Activated CD4-positive, alpha-beta memory T cell treated with anti-CD3 and anti-CD28 coated beads for 36 hours (primary cell): Measurements from ENCODE around the gene SPNS3. TPM values are rescaled to one million over a fixed set of nuclear protein-coding genes. Genes with fewer than 3 reads are reported as not detected.

Experiments
- CTCF ChIA-PET: fragments of 350-600 bp; sonication (Branson Sonifier 250); formaldehyde crosslinking; loops from one replicate; lab custom pipeline; 2021; ENCODE audit warnings: antibody characterized with exemption, inconsistent platforms; lab: Charles Lee
- POLR2A ChIA-PET: fragments of 350-600 bp; sonication (Branson Sonifier 250); formaldehyde crosslinking; loops from one replicate; lab custom pipeline; 2021; ENCODE audit warnings: antibody characterized with exemption; lab: Charles Lee
- DNase-seq: peaks from one replicate; pipeline ENCODE4 v3.0.0-alpha.2; 2020
- H3K27ac Mint-ChIP-seq: one replicate; pipeline ENCODE4 v1.8.0; 2021; ENCODE audit warnings: mixed read lengths
- H3K27me3 Mint-ChIP-seq: one replicate; pipeline ENCODE4 v1.8.0; 2021; ENCODE audit warnings: mixed read lengths
- H3K36me3 Mint-ChIP-seq: one replicate; pipeline ENCODE4 v1.8.0; 2021; ENCODE audit warnings: mixed read lengths
- H3K4me1 Mint-ChIP-seq: one replicate; pipeline ENCODE4 v1.8.0; 2021; ENCODE audit warnings: low read depth, mixed read lengths
- H3K4me3 Mint-ChIP-seq: one replicate; pipeline ENCODE4 v1.8.0; 2021; ENCODE audit warnings: mild to moderate bottlenecking, mixed read lengths
- H3K9me3 Mint-ChIP-seq: one replicate; pipeline ENCODE4 v1.8.0; 2021; ENCODE audit warnings: mixed read lengths
- intact Hi-C: fragments of 100-400 bp; cut with micrococcal nuclease; formaldehyde crosslinking; loops from one replicate; pipeline ENCODE4 v1.15.1; 2023
- total RNA-seq, 2 experiments: library from RNA; stranded (reverse); gene quantifications; one replicate each; pipeline ENCODE4 v1.2.3, GENCODE V29; 2021

SPNS3 gene
- total RNA-seq, 2 experiments from 2014 or later, result 6.6 to 6.7 TPM

DNA sequence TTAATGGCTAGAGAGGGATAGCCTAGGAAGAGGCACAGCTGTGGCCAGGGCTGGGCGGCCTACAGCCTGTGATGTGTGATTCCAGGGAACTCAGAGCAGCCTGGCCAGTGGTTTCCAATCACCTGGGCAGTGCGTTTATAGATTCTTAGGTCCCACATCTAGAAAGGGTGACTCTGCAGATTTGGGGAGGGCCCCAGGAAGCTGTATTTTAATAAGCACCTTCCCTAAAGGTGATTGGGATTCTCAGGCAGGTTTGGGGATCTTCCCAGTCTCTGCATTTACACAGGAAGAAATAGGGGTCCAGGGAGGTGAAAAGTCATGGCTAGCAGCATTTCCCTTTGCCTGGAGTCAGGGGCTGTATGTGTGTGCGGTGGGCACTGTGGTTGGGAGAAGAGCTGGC is 74.5 kb downstream of the SPNS3 start:
- no peak overlapping the region for H3K4me3 Mint-ChIP-seq
- H3K27ac Mint-ChIP-seq, result no peak overlapping the region
- peaks cover 22% of the 10 kb centered on the region for H3K4me1 Mint-ChIP-seq
- H3K9me3 Mint-ChIP-seq, result no peaks in the 10 kb centered on the region
- no peak for DNase-seq
- ChIA-PET CTCF (interaction anchor here (0.6 kb wide), 1 partner anchor 409 kb away, joined by 3 read pairs; no protein-coding TSS in a partner anchor), POLR2A (no interaction called here)
- peaks cover 12% of the 10 kb centered on the region for H3K27me3 Mint-ChIP-seq
- intact Hi-C loops, result loop anchor here (10.0 kb wide), 1 partner anchor 73 kb away; the partner anchor contains the start of gene SPNS3
- no peaks in the 10 kb centered on the region for H3K36me3 Mint-ChIP-seq

DNA sequence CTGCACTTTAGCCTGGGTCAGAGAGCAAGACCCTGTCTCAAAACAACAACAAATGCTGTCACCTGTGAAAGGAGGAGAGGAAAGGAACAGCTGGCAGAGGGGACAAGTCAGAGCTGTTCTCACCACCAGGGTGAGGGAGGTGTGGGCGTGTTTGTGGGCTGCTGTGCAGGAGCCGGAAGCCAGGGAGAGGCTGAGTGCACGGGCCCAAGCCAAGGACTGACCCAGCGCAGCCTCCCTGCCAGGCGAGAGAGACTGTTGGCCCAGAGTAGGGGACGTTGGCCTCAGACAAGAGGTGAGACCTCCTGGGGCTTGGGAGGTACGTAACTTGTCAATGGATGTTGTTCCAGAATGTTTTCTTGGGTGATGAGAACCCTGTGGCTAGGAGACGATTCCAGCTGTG is 75.7 kb downstream of the SPNS3 start:
- Mint-ChIP-seq H3K9me3 (no peaks in the 10 kb centered on the region), H3K4me1 (peaks cover 18% of the 10 kb centered on the region), H3K36me3 (no peaks in the 10 kb centered on the region), H3K27ac (no peak overlapping the region), H3K27me3 (peaks cover 5% of the 10 kb centered on the region), H3K4me3 (no peak overlapping the region)
- CTCF ChIA-PET, result no interaction called here
- intact Hi-C loops, result loop anchor here (10.0 kb wide), 1 partner anchor 75 kb away; the partner anchor contains the start of gene SPNS3
- POLR2A ChIA-PET, result no interaction called here
- peak; percentile 54 for DNase-seq

DNA sequence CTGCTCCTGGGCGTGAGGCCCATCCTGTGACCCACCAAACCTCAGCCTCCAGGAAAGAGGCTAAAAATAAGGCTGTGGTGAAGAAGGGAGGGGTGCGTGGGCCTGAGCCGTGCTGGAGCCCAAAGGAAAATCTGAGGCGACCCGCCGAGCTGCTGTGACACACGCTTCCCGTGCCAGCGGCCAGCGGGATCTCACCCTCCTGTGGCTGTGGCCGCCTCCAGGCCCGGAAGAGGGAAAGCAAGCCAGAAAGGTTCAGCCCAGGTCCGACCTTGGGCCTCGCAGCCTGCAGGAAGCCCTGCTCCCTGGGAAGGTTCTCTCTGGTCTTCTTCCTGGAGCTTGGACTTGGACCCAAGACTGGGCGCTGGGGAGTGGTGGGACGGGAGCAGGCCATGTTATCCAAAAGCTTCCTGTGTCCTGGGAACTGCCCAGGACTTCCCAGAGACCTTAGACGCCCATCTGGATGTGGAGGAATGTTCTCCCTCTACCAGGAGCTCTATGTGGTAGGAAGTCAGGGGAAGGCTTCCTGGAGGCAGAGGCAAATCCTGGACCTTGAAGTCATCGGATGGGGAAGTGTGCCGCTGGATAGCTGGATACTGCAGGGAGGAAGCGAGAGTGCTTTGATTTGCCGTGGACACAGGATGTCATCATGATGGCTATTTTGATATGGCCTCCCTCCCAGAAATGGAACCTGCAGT is 76.3 kb downstream of the SPNS3 start:
- H3K4me3 Mint-ChIP-seq, result no peak overlapping the region
- intact Hi-C loops, result loop anchor here (10.0 kb wide), 1 partner anchor 75 kb away; the partner anchor contains the start of gene SPNS3
- H3K27me3 Mint-ChIP-seq, result peaks cover 2% of the 10 kb centered on the region
- H3K4me1 Mint-ChIP-seq, result peaks cover 12% of the 10 kb centered on the region
- ChIA-PET CTCF (no interaction called here), POLR2A (no interaction called here)
- DNase-seq, result peak; percentile 22
- no peak overlapping the region for H3K27ac Mint-ChIP-seq
- no peaks in the 10 kb centered on the region for H3K36me3 Mint-ChIP-seq
- H3K9me3 Mint-ChIP-seq, result no peaks in the 10 kb centered on the region

DNA sequence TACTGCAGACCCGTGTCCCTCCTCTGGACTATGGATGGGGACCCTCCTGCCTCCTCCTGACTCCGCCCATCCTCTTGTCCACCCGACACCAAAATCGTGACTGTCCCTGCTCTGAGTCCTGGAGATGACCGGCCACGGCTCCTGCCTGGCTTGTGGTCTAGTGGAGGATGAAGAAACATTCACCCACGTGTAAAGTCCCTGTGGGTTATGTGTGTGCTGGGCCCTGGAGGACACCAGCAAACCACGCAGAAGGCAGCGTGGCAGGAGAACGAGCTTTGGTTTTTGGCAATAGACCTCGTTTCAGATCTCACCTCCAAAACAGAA is 76.8 kb downstream of the SPNS3 start:
- POLR2A ChIA-PET, result no interaction called here
- CTCF ChIA-PET, result no interaction called here
- no peaks in the 10 kb centered on the region for H3K36me3 Mint-ChIP-seq
- H3K9me3 Mint-ChIP-seq, result no peaks in the 10 kb centered on the region
- DNase-seq, result no peak
- H3K4me1 Mint-ChIP-seq, result peaks cover 12% of the 10 kb centered on the region
- peaks cover 2% of the 10 kb centered on the region for H3K27me3 Mint-ChIP-seq
- no peak overlapping the region for H3K4me3 Mint-ChIP-seq
- intact Hi-C loops, result no loop called here
- no peak overlapping the region for H3K27ac Mint-ChIP-seq

DNA sequence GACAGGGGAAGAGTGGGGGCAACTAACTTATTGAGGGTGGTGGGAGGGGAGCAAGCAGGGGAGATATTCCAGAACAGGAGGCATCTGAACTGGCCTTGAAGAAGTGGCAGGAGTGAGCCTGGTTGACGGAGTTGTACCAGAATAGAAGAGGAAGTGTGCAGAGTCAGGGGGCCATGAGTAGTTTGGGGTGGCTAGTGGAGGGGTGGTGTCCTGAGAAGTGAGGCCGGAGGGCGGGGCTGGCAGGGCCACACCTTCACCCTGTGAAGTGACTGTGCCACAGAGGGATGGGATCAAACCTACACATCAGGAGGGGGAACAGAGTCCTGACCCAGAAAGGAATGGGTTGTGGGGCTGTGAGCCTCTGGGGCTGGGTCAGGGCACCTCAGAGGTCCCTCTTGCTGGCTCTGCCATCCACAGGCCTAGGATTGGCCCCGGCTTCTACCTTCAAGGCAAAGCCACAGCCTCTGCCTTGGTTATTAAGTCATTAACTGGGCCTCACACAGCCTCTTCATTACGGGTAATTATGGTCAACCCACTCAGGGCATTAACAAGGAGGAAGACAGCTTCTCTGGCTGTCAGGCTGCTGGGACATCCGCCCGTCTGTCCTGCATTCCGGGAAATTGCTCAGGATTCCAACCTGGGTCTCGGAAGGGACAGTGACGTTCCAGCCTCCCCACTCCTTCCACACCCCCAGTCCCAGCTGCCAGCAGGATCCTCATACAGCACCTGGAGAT is 77.6 kb downstream of the SPNS3 start:
- Mint-ChIP-seq H3K27me3 (peaks cover 2% of the 10 kb centered on the region), H3K4me1 (peaks cover 12% of the 10 kb centered on the region), H3K9me3 (no peaks in the 10 kb centered on the region), H3K27ac (peak overlapping the region; percentile 23), H3K36me3 (no peaks in the 10 kb centered on the region), H3K4me3 (no peak overlapping the region)
- intact Hi-C loops, result no loop called here
- ChIA-PET CTCF (no interaction called here), POLR2A (no interaction called here)
- no peak for DNase-seq

DNA sequence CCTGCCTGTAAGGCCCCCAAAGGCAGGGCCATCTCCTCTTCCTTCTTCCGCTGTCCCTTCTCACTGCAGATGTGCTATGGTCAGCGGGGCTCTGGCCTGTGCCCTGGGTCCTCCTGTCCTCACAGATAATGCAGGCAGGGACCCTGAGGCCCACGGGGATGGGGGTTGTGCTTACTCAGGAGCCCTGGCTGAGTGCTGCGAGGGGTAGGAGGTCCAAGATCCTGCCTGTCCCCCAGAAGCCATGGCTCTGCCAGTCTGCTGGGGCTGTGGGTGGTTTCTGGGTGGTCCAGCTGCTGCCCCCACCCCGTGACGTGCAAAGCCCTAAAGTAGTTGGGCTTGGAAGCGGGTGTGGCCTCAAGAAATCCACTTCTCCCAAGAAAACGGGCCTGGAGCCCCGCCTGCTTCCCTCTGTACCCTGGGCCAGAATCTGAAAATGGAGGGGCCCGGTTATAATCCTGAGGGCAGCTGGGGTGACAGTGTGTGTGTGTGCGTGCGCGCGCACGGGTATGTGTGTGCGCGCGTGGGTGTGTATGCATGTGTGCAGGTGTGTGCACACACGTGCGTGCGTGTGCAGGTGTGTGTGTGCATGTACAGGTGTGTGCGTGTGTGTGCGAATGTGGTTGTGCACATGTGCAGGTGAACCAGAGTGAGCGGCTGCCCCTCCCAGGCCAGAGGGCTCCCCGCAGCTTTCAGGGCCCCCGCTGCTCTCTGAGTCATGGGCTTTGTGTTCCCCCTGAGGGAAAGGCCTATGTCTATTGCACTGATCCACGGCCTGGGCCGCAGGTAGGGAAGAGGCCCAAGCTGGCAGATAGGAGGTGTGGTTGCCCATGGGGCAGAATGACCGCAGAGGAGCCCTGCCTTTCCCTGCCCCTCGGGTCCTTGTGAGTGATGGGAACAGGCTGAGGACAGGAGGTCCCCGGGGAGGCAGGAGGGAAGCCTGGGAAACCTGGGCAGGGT is 78.7 kb downstream of the SPNS3 start:
- CTCF ChIA-PET, result no interaction called here
- no peaks in the 10 kb centered on the region for H3K36me3 Mint-ChIP-seq
- H3K27me3 Mint-ChIP-seq, result peaks cover 1% of the 10 kb centered on the region
- no peaks in the 10 kb centered on the region for H3K9me3 Mint-ChIP-seq
- intact Hi-C loops, result no loop called here
- no peak overlapping the region for H3K4me3 Mint-ChIP-seq
- no peak for DNase-seq
- H3K4me1 Mint-ChIP-seq, result peaks cover 12% of the 10 kb centered on the region
- H3K27ac Mint-ChIP-seq, result no peak overlapping the region
- POLR2A ChIA-PET, result no interaction called here

DNA sequence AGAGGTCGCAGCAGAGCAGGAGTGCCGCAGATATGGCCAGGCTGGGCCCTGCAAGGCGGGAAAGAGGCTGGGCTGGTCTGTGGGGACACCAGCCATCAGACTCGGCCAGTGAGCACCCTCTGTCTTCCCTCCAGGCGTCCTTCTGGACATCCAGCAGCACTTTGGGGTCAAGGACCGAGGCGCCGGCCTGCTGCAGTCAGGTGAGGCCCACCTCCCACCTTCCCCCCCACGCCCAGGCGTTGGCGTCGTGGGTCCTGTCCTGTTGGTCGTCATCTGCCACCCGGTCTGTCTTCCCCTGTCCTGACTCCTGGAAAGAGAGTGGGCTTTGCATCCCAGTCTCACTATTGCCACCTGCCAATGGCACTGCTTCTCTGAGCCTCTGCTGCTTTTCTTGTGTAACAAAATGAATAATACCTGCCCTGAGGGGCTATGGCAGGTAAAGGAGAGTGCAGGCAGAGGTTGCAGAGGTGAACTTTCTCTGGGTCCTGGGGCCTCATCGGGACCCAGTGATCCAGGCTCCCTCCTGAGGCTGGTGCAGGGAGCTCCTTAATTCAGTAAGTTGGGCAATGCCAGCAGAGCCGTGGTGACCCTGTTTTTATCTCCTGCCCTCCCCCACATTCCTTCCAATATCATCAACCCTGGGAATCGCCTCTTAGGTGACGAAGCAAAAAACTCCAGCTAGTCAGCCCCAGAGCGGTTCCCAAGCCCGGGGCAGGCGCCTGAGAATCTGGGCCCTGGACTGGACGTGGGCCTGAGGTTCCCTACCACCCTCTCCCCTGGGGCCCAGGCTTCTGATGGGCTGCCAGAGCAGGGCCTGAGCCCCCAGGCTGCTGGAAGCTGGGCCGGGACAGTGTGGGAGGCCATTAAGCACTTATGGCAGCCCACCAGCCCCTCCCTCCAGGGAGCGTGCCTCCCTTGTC is 79.6 kb downstream of the SPNS3 start:
- Mint-ChIP-seq H3K4me3 (no peak overlapping the region), H3K36me3 (no peaks in the 10 kb centered on the region), H3K27me3 (no peaks in the 10 kb centered on the region), H3K27ac (no peak overlapping the region), H3K9me3 (no peaks in the 10 kb centered on the region), H3K4me1 (peaks cover 12% of the 10 kb centered on the region)
- ChIA-PET CTCF (no interaction called here), POLR2A (no interaction called here)
- intact Hi-C loops, result no loop called here
- DNase-seq, result no peak

DNA sequence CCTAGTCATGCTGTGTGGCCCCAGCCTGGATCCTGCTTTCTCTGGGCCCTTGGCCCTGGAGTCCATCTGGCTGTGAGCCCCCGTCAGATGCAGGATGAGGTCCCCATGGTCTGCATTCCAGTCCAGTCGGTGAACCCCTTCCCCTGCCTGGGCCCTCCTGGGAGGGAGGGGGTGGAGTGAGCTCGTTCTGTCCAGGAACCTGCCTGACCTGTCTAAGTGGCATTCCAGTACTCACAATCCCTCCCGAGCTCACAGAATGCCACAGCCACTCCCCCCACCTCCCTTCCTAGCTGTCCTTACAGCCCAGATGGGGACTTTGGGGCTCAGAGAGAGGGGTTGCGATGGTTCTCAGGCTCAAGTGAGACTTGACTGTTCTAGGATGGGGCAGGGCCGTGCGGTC is 80.5 kb downstream of the SPNS3 start:
- no peak overlapping the region for H3K27ac Mint-ChIP-seq
- no peaks in the 10 kb centered on the region for H3K27me3 Mint-ChIP-seq
- H3K9me3 Mint-ChIP-seq, result no peaks in the 10 kb centered on the region
- ChIA-PET CTCF (no interaction called here), POLR2A (no interaction called here)
- H3K4me3 Mint-ChIP-seq, result no peak overlapping the region
- intact Hi-C loops, result no loop called here
- no peak for DNase-seq
- peaks cover 6% of the 10 kb centered on the region for H3K4me1 Mint-ChIP-seq
- H3K36me3 Mint-ChIP-seq, result no peaks in the 10 kb centered on the region

DNA sequence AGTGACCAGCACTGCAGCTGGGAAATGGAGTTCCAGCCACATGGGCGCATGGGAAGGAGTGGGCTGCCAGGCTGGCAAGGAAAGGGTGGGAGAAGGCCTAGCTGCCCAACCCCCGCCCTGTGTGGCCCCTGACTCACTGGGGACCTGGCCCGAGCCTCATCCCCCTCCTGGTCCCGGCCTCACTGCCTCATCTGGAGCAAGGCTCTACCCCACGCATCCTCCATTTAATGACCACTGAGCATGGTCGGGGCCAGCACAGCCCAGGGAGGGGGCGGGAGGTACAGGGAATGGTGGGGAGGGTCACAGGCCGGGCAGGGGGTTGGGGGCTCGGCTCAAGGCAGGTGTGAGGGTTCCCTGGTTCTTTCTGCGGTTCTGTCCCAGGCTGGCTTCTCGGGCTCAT is 81.0 kb downstream of the SPNS3 start:
- Mint-ChIP-seq H3K4me3 (no peak overlapping the region), H3K27me3 (no peaks in the 10 kb centered on the region), H3K9me3 (no peaks in the 10 kb centered on the region), H3K27ac (no peak overlapping the region), H3K36me3 (no peaks in the 10 kb centered on the region), H3K4me1 (peaks cover under 1% of the 10 kb centered on the region)
- CTCF ChIA-PET, result no interaction called here
- no peak for DNase-seq
- POLR2A ChIA-PET, result no interaction called here
- intact Hi-C loops, result no loop called here

DNA sequence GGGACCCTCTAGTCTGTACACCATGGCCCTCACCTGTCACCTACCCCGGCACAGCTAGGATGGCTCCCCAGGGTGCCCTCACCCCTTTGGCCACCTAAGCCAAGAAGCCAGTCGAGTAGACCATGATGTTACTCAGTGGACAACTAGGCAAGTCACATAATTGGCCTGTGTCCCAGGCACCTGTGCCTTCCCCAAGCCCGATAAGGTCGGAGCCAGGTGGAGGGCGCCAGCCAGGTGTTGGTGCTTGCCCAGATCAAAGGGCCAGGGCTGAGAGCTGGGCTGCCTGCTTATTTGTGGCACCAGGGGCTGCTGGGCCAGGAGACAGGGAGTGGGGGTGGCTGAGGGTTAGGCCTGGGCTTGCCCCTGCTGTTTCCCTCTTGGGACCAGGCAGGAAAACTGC is 81.8 kb downstream of the SPNS3 start:
- DNase-seq, result no peak
- no peaks in the 10 kb centered on the region for H3K9me3 Mint-ChIP-seq
- ChIA-PET CTCF (no interaction called here), POLR2A (interaction anchor here (0.6 kb wide), 1 partner anchor 107 kb away, joined by 3 read pairs; no protein-coding TSS in a partner anchor)
- no peaks in the 10 kb centered on the region for H3K4me1 Mint-ChIP-seq
- H3K36me3 Mint-ChIP-seq, result no peaks in the 10 kb centered on the region
- intact Hi-C loops, result no loop called here
- H3K4me3 Mint-ChIP-seq, result no peak overlapping the region
- no peaks in the 10 kb centered on the region for H3K27me3 Mint-ChIP-seq
- H3K27ac Mint-ChIP-seq, result no peak overlapping the region

DNA sequence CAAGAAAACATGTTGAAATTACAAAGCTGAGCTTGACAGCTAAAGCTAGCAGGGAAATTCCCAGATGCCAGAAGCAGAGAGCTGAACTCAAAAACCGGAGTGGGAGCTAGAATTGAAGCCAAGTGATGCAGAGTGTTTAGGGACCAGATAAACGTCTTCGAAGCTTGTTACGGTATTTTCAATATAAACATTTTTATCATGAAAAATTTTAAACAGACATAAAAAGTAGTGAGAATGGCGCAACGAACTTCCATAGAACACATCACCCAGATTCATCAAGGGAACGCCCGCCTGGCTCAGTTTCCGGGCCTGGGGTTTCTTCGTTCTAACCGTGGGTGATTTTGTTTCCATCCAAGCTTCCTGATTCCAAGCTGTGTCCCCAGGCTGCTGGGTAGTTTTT is 83.0 kb downstream of the SPNS3 start:
- Mint-ChIP-seq H3K9me3 (no peaks in the 10 kb centered on the region), H3K36me3 (no peaks in the 10 kb centered on the region), H3K27ac (no peak overlapping the region), H3K27me3 (no peaks in the 10 kb centered on the region), H3K4me3 (no peak overlapping the region), H3K4me1 (no peaks in the 10 kb centered on the region)
- no peak for DNase-seq
- POLR2A ChIA-PET, result no interaction called here
- CTCF ChIA-PET, result interaction anchor here (0.7 to 1.4 kb wide), 2 partner anchors 104 to 653 kb away, joined by 3 to 5 read pairs; no protein-coding TSS in a partner anchor
- intact Hi-C loops, result no loop called here
